ACC112 (cell line): ENCODE measurements around the gene STAM.

ENCODE experiments used
- H2AFZ ChIP-seq: fragments of 200-600 bp; sonication (generic); one replicate; pipeline ENCODE4 v1.6.0; 2017; ENCODE audit warnings: antibody characterized with exemption, low read length; ENCODE audit not compliant: unreplicated experiment
- H3K27ac ChIP-seq: fragments of 200-600 bp; sonication (generic); 2 replicates; pipeline ENCODE4 v1.5.1; 2014; ENCODE audit warnings: low read depth, mild to moderate bottlenecking, antibody characterized with exemption, low read length, moderate library complexity
- H3K27me3 ChIP-seq: fragments of 200-600 bp; sonication (generic); 2 replicates; pipeline ENCODE4 v1.6.1; 2014; ENCODE audit warnings: mild to moderate bottlenecking, antibody characterized with exemption, low read length, moderate library complexity, mixed read lengths; ENCODE audit not compliant: insufficient read depth
- H3K36me3 ChIP-seq: fragments of 200-600 bp; sonication (generic); 2 replicates; pipeline ENCODE4 v1.6.1; 2016; ENCODE audit warnings: mild to moderate bottlenecking, antibody characterized with exemption, low read length, moderate library complexity, mixed read lengths; ENCODE audit not compliant: insufficient read depth
- H3K4me1 ChIP-seq: fragments of 200-600 bp; sonication (generic); one replicate; pipeline ENCODE4 v1.6.1; 2016; ENCODE audit warnings: low read length, mixed read lengths; ENCODE audit not compliant: insufficient read depth, unreplicated experiment, control insufficient read depth
- H3K4me3 ChIP-seq: fragments of 200-600 bp; sonication (generic); 2 replicates; pipeline ENCODE4 v1.5.1; 2014; ENCODE audit warnings: mild to moderate bottlenecking, low read depth, low read length
- H3K79me2 ChIP-seq: fragments of 200-600 bp; sonication (generic); one replicate; pipeline ENCODE4 v1.6.0; 2016; ENCODE audit warnings: low read length; ENCODE audit not compliant: control insufficient read depth, unreplicated experiment, insufficient read depth

STAM gene

DNA sequence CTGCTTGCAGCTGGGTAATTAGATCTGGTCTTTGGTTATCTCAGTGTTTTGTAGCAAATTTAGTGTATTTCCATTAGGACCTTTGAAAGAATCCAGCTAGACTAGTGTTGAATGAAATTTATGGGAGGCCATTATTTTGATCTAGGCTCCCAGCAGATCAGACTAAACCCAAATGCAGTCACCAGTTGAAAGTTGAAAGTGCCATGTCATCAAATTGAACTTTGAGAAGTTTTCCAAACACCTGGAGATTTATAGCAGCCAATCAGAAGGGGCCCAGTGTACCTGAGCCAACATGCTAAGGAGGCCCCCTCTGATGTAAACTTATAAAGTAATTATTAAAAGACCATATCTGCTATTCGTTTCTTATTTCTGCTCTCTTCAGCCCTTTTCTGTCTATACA is 96.7 kb downstream of the STAM start:
- Histone ChIP-seq H3K27ac (no peak overlapping the region), H3K36me3 (no peaks in the 10 kb centered on the region), H3K79me2 (no peaks in the 10 kb centered on the region), H2AFZ (no peak overlapping the region), H3K27me3 (no peaks in the 10 kb centered on the region), H3K4me1 (no peaks in the 10 kb centered on the region), H3K4me3 (no peak overlapping the region)

DNA sequence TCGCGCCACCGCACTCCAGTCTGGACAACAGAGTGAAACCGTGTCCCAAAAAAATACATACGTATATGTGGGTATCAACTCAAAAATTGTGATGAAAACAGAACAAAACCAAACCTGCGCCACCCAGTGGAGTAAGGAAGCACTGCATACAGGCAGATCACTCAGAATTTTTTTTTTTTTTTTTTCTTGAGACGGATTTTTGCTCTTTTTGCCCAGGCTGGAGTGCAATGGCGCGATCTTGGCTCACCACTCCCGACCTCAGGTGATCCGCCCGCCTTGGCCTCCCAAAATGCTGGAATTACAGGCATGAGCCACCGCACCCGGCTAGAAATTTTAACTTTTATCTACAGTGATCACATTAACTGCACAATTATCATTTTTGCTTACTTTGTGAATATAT is 99.0 kb downstream of the STAM start:
- Histone ChIP-seq H3K36me3 (no peaks in the 10 kb centered on the region), H3K27me3 (no peaks in the 10 kb centered on the region), H3K4me3 (peak overlapping the region; percentile 52), H3K79me2 (no peaks in the 10 kb centered on the region), H2AFZ (peak overlapping the region; percentile 62), H3K27ac (no peak overlapping the region), H3K4me1 (no peaks in the 10 kb centered on the region)

DNA sequence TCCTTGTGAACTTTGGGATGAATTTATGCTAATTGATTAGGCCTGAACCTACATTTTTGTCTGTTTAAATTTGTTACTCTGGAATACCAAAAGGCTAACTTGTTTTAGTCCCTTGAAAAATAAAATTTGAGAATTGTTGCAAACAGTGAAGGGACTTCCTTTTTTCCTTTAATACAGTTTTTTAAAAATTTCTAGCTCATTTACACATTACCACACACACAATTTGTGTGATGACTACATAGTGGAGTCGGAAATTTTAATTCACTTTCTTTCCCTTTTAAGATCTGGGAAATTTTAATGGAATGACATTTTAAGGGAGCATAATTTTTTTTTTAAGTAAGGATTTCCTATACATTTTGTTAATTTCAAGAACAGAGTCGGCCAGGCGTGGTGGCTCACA is 99.5 kb downstream of the STAM start:
- Histone ChIP-seq H3K4me3 (no peak overlapping the region), H3K27ac (no peak overlapping the region), H2AFZ (no peak overlapping the region), H3K36me3 (no peaks in the 10 kb centered on the region), H3K27me3 (no peaks in the 10 kb centered on the region), H3K79me2 (no peaks in the 10 kb centered on the region), H3K4me1 (no peaks in the 10 kb centered on the region)

DNA sequence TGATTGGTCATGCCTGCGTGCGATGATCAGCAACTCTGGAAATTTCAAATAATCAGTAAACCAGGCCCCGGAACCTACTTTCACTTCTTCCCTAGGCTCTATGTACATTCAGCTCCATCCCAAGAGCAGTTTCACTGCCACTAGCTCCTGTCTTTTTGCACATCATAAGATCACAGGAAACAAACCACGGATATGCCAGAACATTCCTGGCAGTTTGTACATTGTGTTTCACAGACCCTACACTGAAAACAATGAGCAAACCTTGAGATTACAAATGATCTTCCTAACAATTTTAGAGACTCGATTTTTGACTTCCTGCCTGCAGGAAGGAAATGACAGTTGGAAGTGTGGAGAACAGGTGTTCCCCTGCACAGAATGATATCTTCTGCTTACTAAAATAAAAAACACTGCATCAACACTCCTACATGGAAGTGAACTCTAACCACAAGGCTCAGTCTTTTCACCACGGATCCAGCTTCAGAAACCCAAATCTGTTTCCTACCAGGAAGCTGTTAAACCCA is 100.5 kb downstream of the STAM start:
- peak overlapping the region; percentile 59 for H2AFZ ChIP-seq
- no peak overlapping the region for H3K4me3 ChIP-seq
- H3K4me1 ChIP-seq: no peaks in the 10 kb centered on the region
- H3K79me2 ChIP-seq: no peaks in the 10 kb centered on the region
- H3K36me3 ChIP-seq: no peaks in the 10 kb centered on the region
- no peaks in the 10 kb centered on the region for H3K27me3 ChIP-seq
- H3K27ac ChIP-seq: no peak overlapping the region

DNA sequence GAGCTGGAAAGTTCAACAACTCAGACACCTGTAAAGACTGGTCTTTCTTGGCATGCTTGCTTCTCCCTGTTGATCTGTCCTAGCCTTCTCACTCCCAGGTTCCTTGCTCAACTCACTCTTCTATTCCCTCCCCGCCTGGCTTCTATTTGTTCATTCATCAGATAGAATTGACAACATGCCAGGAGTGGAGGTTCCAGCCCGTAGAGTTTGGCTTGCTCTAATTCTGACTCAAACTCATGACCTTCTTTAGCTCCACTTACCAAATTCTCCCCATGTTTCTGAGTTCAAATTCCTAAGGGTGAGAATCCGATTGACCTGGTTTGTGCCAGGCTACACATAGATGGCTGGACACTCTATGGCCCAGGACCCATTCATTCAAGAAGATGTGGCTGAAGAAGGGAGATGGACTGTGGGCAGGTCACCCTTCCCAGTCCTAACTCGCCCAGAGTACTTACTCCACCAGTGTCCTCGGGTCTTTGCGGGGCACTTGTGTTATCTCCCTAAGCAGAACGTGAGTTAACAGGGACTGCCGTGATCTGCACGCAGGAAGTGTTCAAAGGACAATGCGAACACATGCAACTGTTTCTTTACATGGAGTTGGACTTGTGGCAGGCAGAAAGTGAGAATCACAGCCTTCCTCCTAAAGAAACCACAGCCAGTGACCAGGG is 104.1 kb downstream of the STAM start:
- no peaks in the 10 kb centered on the region for H3K27me3 ChIP-seq
- no peak overlapping the region for H3K27ac ChIP-seq
- H2AFZ ChIP-seq: no peak overlapping the region
- H3K36me3 ChIP-seq: no peaks in the 10 kb centered on the region
- no peaks in the 10 kb centered on the region for H3K79me2 ChIP-seq
- no peak overlapping the region for H3K4me3 ChIP-seq
- H3K4me1 ChIP-seq: no peaks in the 10 kb centered on the region

DNA sequence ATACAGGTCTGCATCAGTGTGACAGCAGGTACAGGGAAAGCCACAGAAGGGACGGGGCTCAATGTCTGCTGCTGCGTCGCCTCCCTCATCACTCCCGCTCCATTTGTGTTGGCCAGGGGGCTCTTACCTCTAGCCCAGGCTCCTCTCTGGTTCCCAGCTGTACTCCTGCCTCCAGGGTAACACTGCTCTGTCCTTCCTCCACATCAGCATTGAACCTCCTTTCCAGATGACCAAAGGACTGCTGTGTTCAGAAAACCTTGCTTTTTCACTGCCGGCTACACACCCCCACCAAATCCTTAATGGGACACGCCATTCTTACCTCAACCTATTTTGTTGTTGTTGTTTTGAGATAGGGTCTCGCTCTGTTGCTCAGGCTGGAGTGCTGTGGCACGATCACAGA is 105.9 kb downstream of the STAM start:
- H2AFZ ChIP-seq: no peak overlapping the region
- H3K27ac ChIP-seq: no peak overlapping the region
- H3K4me3 ChIP-seq: no peak overlapping the region
- no peaks in the 10 kb centered on the region for H3K79me2 ChIP-seq
- no peaks in the 10 kb centered on the region for H3K36me3 ChIP-seq
- no peaks in the 10 kb centered on the region for H3K4me1 ChIP-seq
- no peaks in the 10 kb centered on the region for H3K27me3 ChIP-seq

DNA sequence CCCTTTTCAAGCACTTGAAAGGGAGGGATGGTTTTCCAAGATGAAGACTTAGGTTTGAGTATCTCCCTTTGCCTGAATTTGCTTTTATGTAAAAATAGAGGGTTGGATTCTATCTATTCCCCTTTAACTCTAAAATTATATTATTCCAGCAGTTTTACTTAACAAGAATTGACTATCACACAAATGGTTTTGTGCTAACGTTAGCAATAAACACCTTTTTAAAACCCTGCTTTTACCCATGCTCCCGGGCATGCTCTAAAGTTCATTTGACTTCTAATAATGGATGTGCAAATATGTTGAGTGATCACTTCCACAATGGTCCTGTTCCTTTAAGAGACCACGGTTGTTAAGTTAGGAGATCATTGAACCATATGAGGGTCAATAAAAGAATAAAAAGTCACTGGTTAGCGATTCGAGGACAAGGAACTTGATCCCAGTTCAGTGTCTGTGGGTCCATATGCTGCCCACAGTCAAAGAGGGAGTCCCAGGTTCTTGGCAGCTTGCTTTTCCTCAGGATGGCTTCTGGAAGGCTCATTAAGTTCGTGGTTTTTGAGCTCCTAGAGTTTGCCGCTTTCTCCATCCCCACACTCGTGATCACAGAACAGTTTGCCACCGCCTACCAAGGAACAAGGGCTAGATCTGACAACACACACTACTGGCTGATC is 108.0 kb downstream of the STAM start, which contains the start of gene TMEM236:
Gene TMEM236, plus strand, starts transcription at position 421 of the 665 bp plus-strand sequence. Its CDS starts 95 bp downstream, at position 516.
- no peaks in the 10 kb centered on the region for H3K4me1 ChIP-seq
- no peak within 1 kb of the TSS for H2AFZ ChIP-seq
- no peaks in the 10 kb centered on the region for H3K79me2 ChIP-seq
- no peaks in the 10 kb centered on the region for H3K36me3 ChIP-seq
- H3K4me3 ChIP-seq: no peak within 1 kb of the TSS
- H3K27me3 ChIP-seq: no peaks in the 10 kb centered on the region
- H3K27ac ChIP-seq: no peak within 1 kb of the TSS

DNA sequence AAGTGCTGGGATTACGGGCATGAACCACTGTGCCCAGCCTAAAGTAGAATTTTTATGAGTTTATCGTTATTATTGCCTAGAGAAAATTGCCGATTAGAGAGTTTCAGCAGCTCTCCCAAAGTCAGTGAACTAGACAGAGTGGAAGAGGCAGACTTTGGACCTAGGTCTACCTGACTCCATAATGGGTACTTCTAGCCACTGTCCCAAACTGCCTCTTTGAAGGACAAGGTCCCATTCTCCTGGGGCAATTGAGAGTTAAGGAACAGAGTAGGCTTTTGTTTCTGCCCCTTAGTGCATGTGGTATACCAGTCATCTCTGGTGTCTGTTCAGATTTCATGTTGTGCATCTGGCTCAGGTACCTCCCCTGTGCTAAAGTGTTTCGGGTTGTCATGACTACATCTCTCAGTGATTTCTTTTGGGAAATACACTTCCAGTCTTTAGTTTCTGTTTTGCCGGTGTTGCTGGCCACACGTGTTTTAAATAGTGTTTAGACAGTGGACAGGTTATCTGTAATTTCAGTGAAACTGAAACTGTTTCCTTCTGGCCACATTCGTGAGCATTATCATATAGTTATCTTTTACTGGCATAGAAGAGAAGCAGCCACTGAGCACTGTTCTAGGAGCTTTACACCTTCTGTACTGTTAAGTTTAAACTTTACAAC is 112.7 kb downstream of the STAM start:
- Histone ChIP-seq H3K79me2 (no peaks in the 10 kb centered on the region), H2AFZ (peak overlapping the region; percentile 66), H3K4me1 (peaks cover 2% of the 10 kb centered on the region), H3K36me3 (no peaks in the 10 kb centered on the region), H3K27me3 (no peaks in the 10 kb centered on the region), H3K4me3 (peak overlapping the region; percentile 48), H3K27ac (no peak overlapping the region)

DNA sequence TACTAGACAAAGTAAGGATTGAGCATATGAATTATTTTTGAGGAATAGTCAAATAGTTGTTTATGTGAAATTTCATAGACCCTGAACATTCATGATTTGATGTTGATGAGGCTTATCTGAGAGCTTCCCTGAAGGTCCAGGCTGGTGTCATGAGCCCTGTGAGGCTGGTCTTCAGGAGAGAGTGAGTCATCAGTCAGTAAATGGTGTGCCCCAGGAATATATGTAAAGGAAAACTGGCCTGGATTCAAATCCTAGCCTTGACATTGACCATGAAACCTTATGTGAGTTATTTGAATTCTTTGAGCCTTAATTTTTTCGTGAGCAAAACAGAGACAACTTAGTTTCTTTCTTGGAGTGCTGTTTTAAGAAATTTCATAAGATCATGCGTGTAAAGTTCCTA is 114.2 kb downstream of the STAM start:
- H3K27me3 ChIP-seq: no peaks in the 10 kb centered on the region
- no peaks in the 10 kb centered on the region for H3K36me3 ChIP-seq
- H3K4me3 ChIP-seq: no peak overlapping the region
- no peak overlapping the region for H2AFZ ChIP-seq
- no peak overlapping the region for H3K27ac ChIP-seq
- H3K4me1 ChIP-seq: peaks cover 2% of the 10 kb centered on the region
- H3K79me2 ChIP-seq: no peaks in the 10 kb centered on the region

DNA sequence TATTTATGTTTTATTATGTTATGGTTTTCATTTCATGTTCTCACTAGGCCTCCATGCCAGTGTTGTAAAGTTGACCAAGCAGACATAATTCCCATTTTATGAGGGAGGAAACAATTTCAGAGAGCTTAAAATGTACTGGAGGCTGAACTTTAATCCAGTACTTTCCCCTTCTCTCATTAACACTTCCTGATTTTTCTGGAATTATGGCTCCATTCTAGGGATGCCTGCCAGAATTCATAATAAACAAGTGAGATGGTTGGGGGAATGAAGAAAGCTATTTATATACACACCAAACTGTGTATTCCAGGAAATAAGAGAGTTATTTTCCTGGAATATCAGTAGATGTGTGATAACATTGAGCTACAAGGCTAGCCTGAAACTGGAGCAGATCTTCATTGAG is 114.9 kb downstream of the STAM start:
- H2AFZ ChIP-seq: no peak overlapping the region

More for the DNA sequence above, 114.9 kb downstream of the STAM start:
- no peaks in the 10 kb centered on the region for H3K36me3 ChIP-seq
- H3K4me1 ChIP-seq: peaks cover 2% of the 10 kb centered on the region
- H3K27ac ChIP-seq: no peak overlapping the region
- no peak overlapping the region for H3K4me3 ChIP-seq
- H3K27me3 ChIP-seq: no peaks in the 10 kb centered on the region
- H3K79me2 ChIP-seq: no peaks in the 10 kb centered on the region
